Measurements from ENCODE around the gene STEAP1B. TPM values are rescaled to one million over a fixed set of nuclear protein-coding genes. Genes with fewer than 3 reads are reported as not detected.

Gene STEAP1B
- polyA plus RNA-seq, 1 donor = 1.6 TPM

DNA sequence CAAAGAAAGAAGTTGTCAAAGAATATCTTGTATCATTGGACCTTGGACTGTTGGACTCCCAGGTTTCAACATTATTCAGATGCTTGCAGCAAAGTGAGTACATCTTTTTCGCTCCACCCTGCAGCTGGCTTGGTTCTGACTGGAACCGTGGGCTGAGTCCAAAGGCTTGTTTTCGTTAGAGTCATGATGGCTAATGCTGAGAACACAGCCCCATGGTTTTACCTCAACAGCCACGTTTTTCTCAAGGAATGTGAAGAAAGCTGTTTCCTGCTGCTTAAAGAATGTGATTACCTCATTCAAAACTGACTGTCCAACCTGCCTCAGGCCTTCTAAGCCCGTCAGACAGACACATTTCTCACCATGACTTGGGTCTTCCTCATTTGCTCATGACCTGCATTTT is 69.5 kb downstream of the STEAP1B start:
- no peak for DNase-seq

GRCh38 chr7:22429386-22429785 is 70.6 kb downstream of the STEAP1B start:
- DNase-seq = no peak

GRCh38 chr7:22427855-22428254 is 72.1 kb downstream of the STEAP1B start:
- no peak for DNase-seq

DNA sequence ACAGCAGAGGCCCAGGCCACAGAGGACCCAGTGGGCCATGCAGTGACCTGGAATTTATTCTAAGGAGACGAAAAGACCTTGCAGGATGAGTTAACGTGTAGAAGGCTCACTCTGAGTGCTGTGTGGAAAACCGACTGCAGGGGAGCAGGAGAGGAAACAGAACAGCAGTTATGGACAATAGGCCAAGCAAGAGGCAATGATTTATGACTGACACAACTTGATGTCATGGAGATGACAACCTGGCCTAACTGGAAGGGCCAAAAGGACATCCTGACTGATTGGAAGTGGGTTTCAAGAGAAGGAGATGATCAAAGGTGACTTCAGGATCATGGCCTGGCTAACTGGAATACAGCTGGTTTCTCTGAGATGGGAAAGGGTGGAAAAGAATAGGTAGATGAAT is 72.9 kb downstream of the STEAP1B start:
- no peak for DNase-seq

- no peak for DNase-seq
Observed at GRCh38 chr7:22426463-22427094, 73.4 kb downstream of the STEAP1B start.

DNA sequence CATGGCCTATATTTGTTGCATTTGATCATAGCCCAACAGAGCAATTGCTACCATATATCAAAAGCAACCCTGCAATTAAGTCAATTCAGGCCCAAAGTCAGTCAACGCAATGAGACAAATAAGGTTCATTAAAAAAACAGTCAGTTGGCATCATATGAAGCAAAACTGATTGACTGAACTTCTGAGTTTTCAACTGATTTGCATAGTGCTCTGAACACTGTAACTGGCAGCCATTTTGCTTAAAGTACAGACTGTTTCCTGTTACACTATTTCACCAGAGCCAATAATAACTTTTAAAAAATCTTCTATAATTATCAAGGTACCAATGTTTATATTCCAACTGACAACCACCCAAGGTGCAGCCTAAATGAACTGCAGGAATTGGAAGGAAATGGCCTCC is 74.6 kb downstream of the STEAP1B start:
- DNase-seq = no peak

- no peak for DNase-seq
Observed at GRCh38 chr7:22422831-22423615, 77.0 kb downstream of the STEAP1B start.

DNA sequence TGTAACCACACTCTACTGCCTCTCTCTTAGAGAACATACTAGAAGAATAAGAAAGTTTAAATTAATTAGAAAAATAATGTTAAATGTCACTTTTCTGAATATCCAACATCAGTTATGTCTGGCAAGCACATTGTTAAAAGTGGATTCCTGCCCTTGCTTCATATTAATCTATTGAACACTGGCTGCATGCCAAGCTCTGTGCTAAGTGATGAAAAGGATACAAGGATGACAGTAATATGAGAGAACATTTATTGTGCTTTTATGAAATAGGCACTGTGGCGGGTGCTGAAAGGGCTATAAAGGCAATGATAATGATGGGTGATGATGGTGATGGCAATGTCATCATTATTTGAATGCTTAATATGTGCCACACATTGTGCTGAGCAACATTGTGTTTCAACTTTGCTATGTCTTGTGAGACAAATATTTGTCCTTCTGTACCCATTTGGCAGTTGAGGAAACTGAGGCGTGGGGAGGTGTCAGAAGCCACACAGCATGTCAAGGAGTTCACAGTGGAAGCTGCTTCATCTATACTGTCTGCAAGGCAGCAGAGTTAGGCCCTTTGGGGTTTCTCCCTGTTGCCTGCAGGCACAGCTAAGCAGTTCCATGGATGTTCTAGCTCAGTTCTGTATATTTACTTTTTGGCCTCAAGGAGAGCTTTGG is 78.9 kb downstream of the STEAP1B start:
- DNase-seq = no peak

- no peak for DNase-seq
Observed at GRCh38 chr7:22420008-22420407, 80.0 kb downstream of the STEAP1B start.

DNA sequence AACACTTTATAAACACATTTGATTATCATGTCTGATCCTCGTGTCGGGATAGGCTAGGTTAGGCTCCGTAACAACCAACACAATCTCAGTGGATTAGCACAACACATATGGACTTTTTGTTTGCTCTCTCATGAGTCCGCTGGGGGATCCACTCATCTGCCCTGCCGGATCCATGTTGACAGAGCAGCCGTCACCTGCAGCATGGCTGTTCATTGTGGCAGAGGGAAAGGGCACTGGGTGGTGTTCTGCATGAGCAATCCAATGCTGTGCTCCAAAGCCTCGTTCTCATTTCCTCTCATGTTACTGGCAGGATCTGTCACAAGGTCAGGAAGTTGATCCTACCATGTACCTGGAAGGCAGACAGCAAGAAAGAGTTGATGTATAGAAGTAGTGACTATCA is 80.5 kb downstream of the STEAP1B start:
- no peak for DNase-seq

GRCh38 chr7:22418251-22419046 is 81.5 kb downstream of the STEAP1B start:
- DNase-seq = no peak

GRCh38 chr7:22417841-22418240 is 82.1 kb downstream of the STEAP1B start:
- no peak for DNase-seq

DNA sequence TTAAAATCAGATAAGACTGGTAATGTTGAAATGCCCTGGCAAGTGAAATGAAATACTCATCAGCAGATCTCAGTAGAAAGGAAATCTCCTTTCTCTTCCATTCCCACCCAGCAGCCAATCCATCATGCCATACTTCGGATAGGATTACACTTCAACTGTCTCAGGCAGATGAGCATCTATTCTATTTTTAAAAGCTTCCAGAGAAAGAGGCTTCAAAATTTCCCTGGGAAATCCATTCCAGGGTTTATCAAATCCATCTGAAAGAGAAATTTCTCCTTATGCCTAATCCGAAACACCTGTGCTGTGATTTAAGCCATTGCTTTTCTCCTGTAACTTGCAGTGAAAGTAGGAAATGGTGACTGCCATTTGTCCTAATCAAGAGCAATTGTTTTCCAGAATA is 82.6 kb downstream of the STEAP1B start:
- DNase-seq = no peak

GRCh38 chr7:22414424-22414823 is 85.6 kb downstream of the STEAP1B start:
- no peak for DNase-seq

- DNase-seq = no peak
Observed at GRCh38 chr7:22413211-22413610, 86.8 kb downstream of the STEAP1B start.

DNA sequence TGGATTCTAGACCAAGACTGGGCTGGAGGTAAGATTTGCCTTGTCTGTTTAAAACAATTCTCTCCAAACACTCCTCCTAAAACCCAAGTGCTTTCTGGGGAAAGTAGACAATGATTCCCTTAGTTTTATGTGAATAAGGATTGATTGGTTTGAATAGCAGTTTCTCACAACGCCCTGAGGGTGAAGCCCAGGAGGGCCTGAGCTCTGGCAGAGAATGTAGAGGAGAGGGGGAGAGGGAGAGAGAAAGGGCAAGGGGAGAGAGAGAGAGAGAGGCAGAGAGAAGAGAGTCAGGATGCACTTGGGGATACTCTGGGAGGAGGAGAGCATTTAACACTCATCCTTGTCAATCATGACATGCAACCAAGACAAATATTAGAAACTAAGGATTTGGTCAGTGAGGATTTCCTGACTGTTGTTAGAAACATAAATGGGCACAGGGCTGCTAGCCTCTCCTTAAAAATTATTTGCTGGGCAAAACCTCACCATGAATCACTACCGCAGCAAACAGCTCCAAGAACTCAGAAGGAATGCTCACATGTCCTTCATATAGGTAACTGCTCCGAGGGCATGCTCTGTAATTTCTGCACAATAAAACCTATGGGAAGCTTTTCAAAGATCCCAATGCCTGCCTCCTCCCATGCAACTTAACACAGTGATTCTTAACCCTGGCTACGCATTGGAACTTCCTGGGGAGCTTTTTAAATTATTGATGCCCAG is 87.9 kb downstream of the STEAP1B start:
- no peak for DNase-seq

DNA sequence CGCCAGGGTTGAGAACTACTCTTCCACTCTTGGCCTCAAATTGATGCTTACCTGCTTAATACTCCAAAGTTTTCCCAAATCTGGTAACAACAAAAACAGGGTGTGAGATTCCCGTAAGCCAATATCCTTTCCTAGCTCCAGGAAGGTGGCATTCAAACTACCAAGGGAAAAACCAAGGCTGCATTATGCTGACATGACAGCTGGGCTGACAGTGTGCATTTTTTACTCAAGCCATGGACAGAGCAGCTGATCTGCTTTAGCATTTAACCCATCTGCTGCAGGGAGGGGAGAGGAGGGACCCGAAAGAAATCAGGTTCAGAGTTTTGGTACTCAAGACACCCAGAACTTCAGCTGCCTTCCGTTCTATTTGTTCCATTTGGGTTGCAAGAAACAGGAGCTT is 93.3 kb downstream of the STEAP1B start:
- DNase-seq = no peak

GRCh38 chr7:22404421-22405023 is 95.5 kb downstream of the STEAP1B start:
- DNase-seq = no peak

DNA sequence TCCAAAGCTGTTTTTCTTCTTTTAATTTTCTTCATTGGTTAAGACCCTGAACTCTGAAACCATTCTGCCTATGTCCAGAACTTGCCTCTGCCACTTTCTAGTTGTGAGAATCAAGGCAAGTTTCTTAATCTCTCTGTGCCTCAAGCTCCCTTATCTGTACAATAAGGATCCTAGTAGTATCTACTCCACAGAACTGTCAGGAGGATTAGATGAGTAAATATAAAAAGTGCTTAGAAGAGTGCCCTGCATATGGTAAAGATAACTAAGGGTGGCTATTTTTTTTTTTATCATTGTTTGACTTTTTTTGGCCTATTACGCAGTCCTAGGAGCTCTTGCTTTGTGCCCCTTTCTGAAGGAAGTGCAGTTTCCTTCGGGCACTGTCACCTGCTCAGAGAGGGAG is 96.6 kb downstream of the STEAP1B start:
- no peak for DNase-seq

DNA sequence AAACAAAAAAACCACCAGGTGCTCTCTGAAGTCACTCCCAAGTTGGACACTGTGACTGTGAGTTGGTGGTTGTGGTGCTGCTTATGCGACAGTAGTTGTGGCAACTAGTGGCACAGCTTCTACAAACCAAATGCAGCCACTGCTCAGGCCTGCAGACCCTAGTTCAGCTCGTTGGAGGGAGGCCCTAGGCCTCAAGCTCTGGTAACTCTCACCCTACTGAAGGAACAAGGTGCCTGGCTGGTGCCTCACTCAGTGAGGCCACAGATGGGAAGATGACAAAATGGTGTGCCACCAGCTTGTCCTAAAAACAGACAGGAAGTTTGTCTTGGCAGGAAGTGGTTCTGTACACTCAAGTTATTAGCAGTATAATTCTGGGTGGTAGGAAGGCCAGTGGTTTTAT is 97.7 kb downstream of the STEAP1B start:
- DNase-seq = no peak

DNA sequence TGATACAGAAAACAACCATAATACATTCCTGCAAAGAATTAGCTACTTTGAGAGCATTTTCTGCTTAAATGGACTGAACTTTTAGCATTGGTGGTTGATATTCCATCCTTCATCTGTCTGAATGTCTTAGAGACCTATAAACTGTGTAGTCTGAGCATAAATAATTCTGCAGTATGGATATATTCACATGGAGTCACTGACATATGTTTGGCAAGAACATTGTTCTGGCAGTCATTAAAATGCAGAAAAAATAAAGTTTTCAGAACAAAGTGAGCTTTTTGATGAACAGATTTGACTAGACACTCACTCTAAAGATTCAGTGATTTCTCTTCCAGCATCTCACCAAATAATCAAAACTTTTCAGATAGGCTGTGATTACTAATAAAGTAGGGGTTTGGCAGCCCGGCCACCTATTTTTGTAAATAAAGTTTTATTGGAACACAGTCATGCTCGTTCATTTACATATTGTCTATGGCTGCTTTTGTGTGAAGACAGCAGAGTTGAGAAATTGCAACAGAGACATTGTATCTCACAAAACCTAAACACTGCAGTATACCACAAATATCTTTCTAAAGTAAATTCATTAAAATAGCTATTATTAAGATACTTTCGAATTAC is 98.9 kb downstream of the STEAP1B start:
- no peak for DNase-seq

Measured in left kidney (tissue), 2 donors.